Tibial nerve (tissue), 3 donors: ENCODE measurements around the gene UBE2H.

Experiments
- CTCF ChIP-seq, 5 experiments: fragments of 200-600 bp in 3 of 5; fragments of 450-650 bp in 2 of 5; sonication (generic) in 3 of 5; IDR thresholded peaks; one replicate each; pipeline ENCODE4 v1.5.1; 2016 to 2019; ENCODE audit warnings: antibody characterized with exemption in 5 of 5, mild to moderate bottlenecking in 3 of 5, moderate library complexity in 2 of 5
- POLR2A ChIP-seq, 2 donors: fragments of 450-650 bp; IDR thresholded peaks; one replicate each; pipeline ENCODE4 v1.6.1; 2017; ENCODE audit warnings: antibody characterized with exemption in 2 of 2, mild to moderate bottlenecking in 2 of 2, moderate library complexity in 2 of 2

- TF ChIP-seq CTCF (IDR thresholded peaks at IDR 0.05) (no peak), POLR2A (IDR thresholded peaks at IDR 0.05) (no peak)
Observed at GRCh38 chr7:129866251-129866650, 86.5 kb downstream of the UBE2H start.
